HG03039 (cell line): Measurements from ENCODE around the gene WDR86.

Source experiments
- ATAC-seq: cut with Tn5 transposase; IDR thresholded peaks from one replicate; pipeline ENCODE4 v1.9.1; 2021; ENCODE audit warnings: mild to moderate bottlenecking, moderate library complexity; ENCODE audit not compliant: unreplicated experiment

The WDR86 gene, protein sequence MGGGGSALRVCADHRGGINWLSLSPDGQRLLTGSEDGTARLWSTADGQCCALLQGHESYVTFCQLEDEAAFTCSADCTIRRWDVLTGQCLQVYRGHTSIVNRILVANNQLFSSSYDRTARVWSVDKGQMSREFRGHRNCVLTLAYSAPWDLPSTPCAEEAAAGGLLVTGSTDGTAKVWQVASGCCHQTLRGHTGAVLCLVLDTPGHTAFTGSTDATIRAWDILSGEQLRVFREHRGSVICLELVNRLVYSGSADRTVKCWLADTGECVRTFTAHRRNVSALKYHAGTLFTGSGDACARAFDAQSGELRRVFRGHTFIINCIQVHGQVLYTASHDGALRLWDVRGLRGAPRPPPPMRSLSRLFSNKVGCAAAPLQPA

DNA sequence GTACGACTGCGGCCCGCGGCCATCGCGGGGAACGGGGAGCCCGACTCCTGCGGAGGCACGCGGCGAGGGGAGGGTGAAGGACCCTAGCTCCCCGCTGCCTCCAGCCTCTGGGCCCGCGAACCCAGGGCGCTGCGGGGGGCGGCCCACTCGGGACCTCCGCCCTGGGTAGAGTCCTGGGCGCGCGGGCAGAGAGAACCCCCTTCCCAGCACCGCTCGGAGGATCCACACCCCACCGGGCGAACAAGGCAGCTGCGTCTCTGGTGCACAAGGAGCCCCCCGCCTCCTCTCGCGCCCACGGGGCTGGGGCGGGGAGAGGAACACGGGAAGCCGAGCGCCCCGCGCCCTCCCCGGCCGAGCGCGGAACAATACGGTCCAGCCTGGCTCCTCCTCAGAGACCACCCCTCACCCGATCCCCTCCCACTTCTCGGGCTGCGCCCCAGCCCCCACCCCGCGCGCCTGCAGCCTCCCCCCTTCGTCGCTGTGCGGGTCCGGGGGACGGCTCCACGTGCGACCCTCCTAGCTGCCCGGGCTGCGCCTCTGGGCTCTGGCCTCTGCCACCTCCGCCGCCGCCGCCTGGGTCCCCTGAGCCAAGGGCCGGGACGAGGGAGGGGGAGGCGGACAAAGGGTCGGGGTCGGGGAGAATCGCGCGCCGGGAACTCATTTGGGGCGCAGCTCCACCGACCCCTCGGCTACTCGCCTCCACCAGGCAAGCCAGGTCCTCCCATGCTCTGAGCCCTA lies at the start of gene WDR86:
TSS of gene WDR86 (minus strand) at position 372 of the 738 bp plus-strand sequence. CDS start 449 bp downstream, outside the sequence.
- no peak for ATAC-seq

DNA sequence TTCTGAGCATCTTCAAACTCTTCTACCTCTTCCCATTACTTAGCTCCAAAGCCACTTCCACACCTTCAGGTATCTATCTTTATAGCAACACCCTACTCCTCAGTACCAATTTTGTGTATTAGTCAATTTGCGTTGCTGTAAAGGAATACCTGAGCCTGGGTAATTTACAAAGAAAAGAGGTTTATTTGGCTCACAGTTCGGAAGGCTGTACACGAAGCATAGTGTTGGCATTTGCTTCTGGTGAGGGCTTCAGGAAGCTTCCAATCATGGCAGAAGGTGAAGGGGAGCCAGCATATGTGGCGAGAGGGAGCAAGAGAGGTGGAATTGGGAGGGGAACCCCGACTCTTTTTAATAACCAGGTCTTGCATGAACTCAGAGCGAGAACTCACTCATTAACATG lies 47.7 kb upstream of the WDR86 start:
- no peak for ATAC-seq

DNA sequence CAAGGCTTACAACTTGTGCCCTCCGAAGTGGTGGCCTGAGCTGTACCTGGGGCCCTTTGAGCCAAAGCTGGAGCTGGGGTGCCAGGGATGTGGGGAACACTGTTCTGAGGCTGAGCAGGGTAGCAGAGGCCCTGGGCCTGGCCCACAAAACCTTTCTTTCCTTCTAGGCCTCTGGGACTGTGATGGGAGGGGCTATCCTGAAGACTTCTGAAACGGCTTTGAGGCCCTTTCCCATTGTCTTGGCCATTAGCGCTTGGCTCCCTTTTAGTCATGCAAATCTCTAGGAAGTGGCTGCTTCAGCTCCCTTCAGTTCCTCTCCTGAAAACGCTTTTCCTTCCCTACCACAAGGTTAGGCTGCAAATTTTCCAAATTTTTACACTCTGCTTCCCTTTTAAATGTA lies 46.9 kb upstream of the WDR86 start:
- no peak for ATAC-seq

DNA sequence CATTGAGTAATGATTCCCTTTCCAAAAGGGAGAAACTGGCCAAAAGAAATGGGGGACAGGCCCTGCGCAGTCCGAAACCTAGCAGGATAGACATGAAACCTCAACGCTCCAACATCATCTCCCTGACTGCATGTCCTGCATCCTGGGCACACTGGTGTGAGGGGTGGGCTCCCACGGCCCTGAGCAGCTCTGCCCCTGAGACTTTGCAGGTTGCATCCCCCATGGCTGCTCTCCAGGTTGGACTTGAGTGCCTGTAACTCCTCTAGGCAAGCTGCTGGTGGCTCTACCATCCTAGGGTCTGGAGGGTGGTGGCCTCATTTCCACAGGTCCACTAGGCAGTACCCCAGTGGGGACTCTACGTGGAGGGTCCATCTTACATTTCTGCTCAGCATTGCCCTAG lies 46.4 kb upstream of the WDR86 start:
- ATAC-seq, result no peak

DNA sequence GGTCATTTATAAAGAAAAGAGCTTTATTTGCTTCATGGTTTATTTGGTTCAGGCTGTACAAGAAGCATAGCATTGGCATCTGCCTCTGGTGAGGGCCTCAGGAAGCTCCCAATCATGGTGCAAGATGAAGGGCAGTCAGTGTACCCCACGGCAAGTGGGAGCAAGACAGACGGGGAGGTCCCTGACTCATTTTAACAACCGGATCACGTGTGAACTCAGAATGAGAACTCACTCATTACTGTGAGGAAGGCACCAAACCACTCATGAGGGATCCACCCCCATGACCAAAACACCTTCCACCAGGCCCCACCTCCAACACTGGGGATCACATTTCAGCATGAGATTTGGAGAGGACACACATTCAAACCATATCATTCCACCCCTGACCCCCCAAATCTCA lies 45.9 kb upstream of the WDR86 start:
- ATAC-seq, result no peak

DNA sequence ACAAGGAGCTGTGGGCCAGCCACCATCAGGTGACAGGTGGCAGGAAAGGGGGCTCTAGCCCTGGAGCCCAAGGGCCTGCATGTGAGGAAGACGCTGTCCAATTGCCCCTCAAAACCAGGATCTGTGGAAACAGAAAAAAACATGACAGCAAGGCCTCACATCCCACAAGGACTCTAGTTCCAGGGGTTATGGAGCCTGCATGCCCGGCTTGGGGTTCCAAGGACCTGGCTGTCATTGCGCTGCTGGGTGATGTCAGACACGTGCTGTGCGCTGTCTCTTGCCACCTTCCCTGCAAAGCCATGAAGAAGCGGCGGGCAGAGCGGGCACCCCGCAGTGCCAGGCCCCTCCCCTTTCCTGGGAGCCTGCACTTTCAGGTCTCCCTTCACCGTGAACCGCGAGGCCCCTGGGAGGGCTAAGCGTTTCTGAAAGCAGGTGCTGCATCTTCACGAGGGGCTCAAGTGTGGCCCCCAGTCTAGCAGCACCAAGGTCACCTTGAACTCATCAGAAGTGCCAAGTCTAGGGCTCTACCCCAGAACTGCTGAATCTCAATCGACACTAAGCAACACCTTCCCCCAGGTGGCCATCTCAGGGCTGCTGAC lies 45.2 kb upstream of the WDR86 start:
- no peak for ATAC-seq

DNA sequence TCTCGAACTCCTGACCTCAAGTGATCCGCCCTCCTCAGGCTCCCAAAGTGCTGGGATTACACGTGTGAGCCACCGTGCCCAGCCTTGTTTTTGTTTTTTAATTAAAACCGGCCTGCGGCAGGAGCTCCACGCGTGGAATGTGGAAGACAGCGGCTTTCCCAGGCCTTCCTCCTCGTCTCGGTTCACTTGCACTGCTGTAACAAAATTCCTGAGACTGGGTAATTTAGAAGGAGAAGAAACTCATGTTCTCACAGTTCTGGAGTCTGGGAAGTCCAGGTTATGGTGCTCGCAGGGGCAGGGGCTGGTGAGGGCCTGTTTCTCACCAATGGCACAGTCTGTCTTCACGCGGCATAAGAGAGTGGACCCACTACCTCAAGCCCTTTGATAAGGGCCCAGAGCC lies 44.5 kb upstream of the WDR86 start:
- no peak for ATAC-seq

DNA sequence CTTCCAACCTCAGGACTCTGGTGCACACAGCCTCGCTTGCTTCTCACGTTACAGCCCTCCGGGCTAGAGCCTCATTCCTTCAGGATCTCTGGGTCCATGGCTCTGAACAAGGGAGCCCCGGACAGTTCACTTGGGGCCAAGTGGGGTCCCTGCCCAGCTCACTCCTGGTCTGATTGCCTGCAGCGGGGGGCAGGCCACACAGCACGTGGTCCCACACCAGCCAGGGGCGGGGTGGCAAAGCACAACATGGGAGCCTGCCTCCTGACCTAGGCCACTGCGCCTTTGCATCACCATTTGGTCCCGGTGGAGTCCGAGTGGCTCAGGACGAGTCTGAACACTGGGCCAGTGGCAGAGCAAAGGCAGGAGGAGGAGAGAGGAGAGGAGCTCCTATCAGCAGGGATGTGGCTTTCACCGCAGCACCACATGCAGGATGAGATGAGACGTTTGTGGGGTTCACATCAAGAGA lies 43.5 kb upstream of the WDR86 start:
- no peak for ATAC-seq

DNA sequence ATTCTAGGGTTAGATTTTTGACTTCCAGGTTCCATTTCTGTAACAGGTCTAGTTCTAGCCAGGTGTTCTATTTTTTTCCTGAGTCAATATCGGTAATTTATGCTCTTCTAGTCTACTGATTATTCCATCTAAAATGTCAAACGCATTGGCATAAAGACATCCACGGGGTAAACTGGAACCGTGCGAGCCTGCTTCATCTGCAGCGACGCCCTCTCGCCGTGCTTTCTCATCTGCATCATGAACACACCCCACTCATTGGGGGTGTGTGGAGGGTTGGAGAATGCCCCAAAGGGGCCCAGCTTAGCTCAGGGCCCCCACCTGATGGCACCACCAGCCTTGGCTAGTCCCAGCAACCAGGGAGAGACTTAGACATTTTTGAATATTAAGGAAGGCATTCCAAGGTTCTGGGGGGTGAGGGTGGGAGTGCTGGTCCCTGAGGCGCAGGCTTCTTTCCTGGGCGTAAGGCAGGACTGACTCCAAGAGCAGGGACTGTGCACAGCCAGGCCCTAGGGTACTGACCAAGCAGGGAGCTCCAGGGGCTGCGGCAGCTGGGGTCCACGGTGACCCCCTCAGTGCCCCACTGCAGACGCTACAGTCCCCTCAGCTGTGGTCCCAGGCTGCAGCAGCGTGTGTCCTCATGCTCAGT lies 43.0 kb upstream of the WDR86 start:
- ATAC-seq, result no peak

DNA sequence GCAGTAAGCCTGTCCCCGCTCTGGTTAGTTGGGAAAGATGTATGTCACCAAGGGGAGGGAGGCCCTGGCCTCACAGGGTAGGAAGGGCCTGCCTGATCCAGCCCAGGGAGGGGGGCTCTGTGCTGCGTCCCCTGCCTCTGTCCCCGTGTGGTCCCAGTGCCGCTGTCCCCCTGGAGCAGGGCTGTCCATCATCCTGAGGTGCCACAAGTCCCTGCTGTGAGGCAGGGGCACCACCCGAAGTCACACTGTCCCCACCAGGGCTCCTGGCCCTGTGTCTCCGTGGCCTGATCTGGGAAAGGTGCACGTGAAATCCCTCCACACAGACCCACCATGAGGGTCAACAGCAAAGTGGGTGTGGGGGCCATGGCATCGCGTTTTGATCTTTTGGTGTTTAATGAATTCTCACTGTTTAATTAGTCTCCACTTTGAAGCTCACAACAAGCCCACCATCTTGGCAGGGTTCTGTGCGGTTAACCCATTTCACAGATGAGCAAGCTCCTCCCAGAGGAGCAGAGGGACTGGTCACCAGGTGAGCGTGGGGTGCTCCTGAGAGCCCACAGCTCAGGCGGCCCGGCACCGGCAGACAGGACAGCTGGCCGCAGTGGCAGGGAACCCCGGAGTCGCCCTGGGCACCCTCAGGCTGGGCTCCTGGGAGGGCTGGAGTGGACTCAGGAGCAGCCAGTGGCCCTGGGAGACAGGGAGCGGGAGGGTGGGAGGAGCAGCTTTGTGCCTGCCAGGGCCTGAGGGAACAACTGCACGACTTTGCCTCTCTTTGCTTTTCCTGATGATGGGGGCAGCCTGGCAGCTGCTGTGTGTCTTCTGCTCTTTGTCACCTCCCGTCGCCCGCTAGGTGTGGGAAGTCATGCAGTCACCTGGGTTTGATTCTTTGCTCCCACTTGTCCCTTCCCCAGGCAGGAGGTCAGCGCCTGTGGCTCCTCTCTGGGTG lies 42.1 kb upstream of the WDR86 start:
- ATAC-seq, result no peak

DNA sequence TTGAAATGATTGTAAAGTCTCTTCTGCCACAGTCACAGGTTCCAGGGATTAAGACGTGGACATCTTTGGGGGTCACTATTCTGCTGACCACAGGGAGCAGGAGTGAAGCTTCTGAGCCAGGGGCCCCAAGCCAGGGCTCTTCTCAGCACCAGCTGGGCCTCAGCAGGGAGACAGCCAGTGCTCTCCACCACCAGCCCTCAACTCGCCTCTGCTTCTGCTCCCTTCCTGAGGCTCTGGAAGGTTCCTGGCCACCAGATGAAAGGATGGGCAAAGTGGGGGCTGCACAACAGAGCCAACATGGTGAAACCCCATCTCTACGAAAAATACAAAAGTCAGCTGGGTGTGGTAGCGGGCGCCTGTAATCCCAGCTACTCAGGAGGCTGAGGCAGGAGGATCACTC lies 41.3 kb upstream of the WDR86 start:
- no peak for ATAC-seq

DNA sequence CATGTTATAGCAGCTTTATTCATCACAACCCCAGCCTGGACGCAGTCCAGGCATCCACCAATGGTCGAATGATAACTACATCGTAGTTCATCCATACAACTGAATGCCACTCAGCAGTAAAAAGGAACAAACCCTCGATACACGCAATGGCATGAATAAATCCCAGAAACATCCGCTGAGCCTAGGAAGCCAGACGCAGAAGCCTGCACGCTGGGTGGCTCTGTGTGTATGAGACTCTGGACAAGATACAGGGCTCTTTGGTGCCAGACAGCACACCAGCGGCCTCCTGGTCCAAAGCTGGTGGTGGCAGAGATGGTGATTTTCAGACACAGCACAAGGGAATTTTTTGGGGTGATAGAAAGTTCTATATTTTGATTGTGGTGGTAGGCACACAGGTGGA lies 40.2 kb upstream of the WDR86 start:
- ATAC-seq, result no peak

DNA sequence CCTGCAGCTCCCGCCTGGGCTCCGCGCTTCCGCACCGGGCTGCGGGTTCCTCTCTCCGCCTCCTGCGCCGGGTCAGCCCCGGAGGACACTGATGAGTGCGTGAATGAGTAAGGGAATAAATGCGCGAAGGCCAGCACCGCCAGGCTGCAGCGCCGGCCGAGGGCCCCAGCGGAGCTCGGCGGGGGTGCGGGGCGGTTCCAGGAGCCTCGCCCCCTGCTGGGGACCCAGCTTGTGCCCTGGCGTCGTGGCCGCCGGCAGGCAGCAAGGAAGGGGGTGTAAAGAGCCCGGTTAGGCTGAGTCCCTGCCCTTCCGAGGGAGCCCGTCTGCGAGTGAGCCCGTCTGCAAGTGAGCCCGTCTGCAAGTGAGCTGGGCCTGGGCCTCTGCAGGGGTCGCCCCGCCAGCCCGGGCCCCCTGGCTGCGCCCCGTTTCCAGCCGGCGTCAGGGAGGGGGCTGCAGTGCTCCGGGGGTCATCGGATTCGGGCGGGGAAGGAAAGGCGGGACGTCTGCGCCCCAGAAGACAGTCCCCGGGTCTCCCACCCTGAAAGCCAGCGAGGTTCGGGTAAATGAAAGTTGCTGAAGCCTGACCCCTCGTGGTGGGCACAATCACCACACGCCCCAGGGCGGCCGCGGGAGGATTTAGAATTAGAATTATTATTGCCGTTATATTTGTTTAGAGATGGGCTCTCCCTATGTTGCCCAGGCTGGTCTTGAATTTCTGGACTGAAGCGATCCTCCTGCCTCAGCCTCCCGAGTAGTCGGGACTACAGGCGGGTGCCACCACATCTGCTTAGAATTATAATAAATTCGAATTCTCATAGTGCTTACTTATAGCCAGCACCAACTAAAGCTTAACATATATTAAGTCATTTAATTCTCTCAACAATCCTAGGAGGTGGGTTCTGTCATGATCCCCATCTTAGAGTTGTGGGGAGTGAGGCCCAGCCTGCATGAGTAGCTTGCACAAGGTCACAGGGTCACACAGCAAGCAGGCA lies 38.7 kb upstream of the WDR86 start:
- no peak for ATAC-seq

DNA sequence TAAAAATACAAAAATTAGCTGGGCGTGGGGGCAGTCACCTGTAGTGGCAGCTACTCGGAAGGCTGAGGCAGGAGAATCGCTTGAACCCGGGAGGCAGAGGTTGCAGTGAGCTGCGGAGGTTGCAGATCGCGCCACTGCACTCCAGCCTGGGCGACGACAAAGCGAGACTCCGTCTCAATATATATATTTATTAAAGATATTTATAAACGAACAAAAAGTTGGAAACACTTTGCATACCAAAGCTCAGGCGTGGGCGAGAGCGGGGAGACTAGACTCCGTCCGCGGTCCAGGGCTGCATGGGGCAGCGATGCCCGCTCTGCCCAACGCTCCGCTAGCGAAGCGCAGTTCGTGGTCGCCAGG lies 38.0 kb upstream of the WDR86 start:
- ATAC-seq, result no peak

DNA sequence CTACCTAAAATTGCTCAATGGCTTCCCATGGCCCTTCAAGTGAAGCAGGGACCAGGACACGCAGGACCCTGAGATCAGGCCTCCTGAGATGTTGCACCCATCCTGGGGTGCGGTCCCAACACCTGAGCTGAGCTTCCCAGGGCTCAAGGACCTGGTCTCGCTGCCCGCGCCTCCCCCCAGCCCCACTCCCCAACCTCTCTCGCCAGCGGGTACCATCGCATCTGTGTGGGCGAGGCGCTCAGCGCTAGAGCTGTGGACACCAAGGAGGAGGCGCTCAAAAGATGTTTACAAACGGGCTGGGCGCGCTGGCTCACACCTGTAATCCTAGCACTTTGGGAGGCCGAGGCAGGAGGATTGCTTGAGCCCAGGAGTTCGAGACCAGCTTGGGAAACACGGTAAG lies 37.5 kb upstream of the WDR86 start:
- no peak for ATAC-seq

DNA sequence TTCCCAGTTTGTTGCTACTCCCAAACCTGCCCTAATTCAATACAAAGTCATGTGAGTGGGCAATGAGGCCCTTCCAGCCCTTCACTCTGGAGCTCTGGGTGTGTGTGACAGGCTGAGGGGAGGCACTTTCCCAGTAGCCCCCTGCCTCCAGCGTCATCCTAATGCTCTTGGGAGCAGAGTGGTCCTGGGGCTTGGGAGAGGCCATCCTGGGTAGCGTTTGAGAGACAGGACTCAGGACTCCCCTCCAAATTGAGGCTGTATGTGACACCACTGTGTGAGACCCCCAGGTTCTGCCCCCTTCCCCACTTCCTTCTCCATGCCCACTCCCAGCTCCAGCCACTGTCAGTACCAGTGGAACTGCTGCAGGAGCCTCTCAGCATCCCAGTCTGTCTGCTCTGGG lies 36.6 kb upstream of the WDR86 start:
- ATAC-seq, result no peak

DNA sequence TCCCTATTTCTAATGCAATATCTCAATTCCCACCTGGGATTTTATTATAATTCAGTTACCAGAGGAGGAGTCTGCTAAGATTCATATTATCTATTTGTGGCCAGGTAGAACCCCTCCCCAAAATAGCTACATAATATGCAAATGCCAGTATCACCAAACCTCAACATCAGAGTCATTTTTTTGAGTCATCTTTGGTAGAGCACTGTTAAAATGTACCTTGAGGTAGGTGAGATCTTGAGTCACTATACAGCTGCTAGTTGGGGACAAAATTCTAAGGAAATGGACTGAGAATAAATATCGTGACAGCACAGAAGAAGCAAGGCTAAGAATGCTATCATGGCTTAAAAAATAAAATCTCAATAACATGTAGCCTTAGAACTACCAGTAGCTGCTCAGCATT lies 34.8 kb upstream of the WDR86 start:
- no peak for ATAC-seq

DNA sequence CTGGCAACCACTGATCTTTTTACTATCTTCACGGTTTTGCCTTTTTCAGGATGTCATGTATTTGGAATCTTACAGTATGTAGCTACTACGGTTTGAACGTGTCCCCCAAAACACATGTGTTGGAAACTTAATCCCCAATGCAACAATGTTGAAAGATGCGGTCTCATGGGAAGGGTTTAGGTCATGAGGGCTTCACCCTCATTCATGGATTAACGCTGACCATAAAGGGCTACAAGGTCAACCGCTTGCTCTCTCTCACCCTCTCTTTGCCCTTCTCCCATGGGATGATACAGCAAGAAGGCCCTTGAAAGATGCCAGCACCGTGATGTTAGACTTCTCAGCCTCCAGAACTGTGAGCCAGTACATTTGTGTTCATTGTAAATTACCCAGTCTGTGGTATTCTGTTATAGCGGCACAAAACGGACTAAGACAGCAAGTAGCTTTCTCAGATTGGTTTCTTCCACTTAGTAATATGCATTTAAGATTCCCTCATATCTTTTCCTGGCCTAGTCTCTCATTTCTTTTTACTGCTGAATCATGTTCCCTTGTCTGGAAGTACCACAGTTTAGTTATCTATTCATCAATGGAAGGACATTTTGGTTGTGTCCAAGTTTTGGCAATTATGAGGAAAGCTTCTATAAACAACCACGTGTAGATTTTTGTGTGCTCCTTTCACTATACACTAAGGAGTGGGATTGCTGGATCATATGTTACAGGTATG lies 33.1 kb upstream of the WDR86 start:
- ATAC-seq, result no peak
